ENCODE results near the gene PCDH9.

DNA sequence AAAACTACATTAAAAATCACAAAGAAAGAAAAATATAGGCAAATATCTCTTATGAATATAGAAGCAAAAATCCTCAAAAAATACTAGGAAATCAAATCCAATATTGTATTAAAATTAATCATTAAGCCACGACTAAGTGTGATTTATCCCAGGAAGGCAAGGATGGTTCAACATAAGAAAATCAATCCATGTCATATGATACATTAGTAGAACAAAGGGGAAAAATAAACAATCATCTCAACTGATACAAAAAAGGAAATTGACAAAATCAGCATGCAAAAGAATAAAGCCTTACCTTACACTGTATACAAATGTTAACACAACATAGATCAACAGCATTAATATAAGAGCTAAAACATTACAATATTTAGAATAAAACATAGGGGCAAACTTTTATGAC is 933.3 kb downstream of the PCDH9 start:
- TF ChIP-seq, protein P1, sequence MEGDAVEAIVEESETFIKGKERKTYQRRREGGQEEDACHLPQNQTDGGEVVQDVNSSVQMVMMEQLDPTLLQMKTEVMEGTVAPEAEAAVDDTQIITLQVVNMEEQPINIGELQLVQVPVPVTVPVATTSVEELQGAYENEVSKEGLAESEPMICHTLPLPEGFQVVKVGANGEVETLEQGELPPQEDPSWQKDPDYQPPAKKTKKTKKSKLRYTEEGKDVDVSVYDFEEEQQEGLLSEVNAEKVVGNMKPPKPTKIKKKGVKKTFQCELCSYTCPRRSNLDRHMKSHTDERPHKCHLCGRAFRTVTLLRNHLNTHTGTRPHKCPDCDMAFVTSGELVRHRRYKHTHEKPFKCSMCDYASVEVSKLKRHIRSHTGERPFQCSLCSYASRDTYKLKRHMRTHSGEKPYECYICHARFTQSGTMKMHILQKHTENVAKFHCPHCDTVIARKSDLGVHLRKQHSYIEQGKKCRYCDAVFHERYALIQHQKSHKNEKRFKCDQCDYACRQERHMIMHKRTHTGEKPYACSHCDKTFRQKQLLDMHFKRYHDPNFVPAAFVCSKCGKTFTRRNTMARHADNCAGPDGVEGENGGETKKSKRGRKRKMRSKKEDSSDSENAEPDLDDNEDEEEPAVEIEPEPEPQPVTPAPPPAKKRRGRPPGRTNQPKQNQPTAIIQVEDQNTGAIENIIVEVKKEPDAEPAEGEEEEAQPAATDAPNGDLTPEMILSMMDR (IDR thresholded peaks at IDR 0.05), result no peak
- no peak for TF ChIP-seq POLR2A (IDR thresholded peaks at IDR 0.05)

Measured in heart left ventricle (tissue), 13 donors.